Suprapubic skin (tissue), 3 donors: ENCODE measurements around the gene SCO2.

ENCODE experiments used
- POLR2A ChIP-seq, 2 donors: fragments of 450-650 bp; IDR thresholded peaks; one replicate each; pipeline ENCODE4 v1.6.1; 2017; ENCODE audit warnings: antibody characterized with exemption in 2 of 2, mild to moderate bottlenecking in 2 of 2, moderate library complexity in 2 of 2
- TF ChIP-seq, protein P1 (sequence below), 2 donors: fragments of 200-600 bp in 1 of 2; fragments of 450-650 bp in 1 of 2; sonication (generic) in 1 of 2; IDR thresholded peaks; one replicate each; pipeline ENCODE4 v1.5.1; 2016 to 2019; ENCODE audit warnings: antibody characterized with exemption in 2 of 2, mild to moderate bottlenecking in 1 of 2, moderate library complexity in 1 of 2

DNA sequence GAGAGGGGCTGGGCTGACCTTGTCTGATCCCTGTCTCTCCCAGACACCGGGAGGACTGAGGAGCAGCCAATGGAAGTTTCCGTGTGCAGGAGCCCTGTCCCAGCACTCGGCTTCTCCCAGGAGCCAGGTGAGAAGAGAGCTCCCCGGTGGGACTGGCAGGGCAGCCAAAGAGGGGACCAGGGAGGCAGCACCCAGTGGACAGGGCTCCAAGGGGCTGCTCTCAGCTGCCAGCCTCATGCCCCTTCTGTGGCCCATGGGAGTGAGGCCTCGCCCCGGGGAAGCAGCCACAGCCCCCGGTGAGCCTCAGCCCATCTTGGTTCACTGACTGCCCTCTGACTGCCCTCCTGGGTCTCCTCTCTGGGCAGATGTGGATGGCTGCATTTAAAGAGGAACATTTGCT, 6.8 kb downstream of the SCO2 start:
- no peak for TF ChIP-seq POLR2A (IDR thresholded peaks at IDR 0.05)
- TF ChIP-seq, protein P1, sequence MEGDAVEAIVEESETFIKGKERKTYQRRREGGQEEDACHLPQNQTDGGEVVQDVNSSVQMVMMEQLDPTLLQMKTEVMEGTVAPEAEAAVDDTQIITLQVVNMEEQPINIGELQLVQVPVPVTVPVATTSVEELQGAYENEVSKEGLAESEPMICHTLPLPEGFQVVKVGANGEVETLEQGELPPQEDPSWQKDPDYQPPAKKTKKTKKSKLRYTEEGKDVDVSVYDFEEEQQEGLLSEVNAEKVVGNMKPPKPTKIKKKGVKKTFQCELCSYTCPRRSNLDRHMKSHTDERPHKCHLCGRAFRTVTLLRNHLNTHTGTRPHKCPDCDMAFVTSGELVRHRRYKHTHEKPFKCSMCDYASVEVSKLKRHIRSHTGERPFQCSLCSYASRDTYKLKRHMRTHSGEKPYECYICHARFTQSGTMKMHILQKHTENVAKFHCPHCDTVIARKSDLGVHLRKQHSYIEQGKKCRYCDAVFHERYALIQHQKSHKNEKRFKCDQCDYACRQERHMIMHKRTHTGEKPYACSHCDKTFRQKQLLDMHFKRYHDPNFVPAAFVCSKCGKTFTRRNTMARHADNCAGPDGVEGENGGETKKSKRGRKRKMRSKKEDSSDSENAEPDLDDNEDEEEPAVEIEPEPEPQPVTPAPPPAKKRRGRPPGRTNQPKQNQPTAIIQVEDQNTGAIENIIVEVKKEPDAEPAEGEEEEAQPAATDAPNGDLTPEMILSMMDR (IDR thresholded peaks at IDR 0.05): no peak
